Measurements from ENCODE around the gene IGF2BP2.

IGF2BP2 gene

DNA sequence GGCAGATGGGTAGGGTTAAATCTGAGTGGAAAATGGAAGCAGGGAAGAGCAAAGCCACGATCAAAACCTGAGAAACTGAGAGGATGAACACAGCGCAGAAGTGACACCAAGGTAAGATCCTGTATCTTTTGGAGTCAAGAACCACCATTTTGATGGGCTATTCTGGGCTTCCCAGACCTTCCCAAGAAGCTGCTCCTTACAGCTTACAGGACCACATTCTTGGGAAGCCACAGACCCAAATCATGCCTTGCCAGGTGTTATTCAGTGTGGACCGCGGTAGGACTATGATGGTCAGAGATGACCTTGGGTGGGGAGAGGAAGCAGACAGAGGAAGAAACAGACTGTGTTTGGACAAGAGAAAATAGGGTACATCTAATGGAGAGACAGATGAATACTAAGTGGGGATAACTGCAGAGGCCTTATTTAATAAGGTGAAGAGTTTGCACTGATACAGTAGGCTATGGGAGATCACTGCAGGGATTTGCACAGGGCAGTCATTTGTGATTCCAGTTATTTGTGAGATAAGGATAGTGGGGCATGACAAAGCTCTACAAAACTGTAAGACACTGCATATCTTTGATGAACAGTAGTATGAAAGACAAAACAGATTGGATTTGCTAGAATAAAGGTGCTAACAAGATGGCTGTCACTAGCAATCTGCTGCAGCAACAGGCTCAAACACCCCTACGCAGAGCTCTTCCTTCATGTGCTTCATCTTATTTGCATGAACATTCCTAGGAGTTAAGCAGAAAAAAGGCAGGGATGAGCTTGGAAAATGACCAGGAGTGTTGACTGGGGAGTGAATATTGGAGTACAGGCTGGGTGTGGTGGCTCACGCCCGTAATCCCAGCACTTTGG, 105.9 kb downstream of the IGF2BP2 start:
- no peaks in the 10 kb centered on the region for H3K4me1 Mint-ChIP-seq (ENCODE audit: low read depth)
- DNase-seq (ENCODE audit: low spot score) = no peak
- H3K4me3 Mint-ChIP-seq = no peak overlapping the region
- no peaks in the 10 kb centered on the region for H3K9me3 Mint-ChIP-seq
- H3K27ac Mint-ChIP-seq = no peak overlapping the region
- H3K36me3 Mint-ChIP-seq (ENCODE audit: low read depth) = no peaks in the 10 kb centered on the region
- peaks cover 4% of the 10 kb centered on the region for H3K27me3 Mint-ChIP-seq (ENCODE audit: low read depth)

DNA sequence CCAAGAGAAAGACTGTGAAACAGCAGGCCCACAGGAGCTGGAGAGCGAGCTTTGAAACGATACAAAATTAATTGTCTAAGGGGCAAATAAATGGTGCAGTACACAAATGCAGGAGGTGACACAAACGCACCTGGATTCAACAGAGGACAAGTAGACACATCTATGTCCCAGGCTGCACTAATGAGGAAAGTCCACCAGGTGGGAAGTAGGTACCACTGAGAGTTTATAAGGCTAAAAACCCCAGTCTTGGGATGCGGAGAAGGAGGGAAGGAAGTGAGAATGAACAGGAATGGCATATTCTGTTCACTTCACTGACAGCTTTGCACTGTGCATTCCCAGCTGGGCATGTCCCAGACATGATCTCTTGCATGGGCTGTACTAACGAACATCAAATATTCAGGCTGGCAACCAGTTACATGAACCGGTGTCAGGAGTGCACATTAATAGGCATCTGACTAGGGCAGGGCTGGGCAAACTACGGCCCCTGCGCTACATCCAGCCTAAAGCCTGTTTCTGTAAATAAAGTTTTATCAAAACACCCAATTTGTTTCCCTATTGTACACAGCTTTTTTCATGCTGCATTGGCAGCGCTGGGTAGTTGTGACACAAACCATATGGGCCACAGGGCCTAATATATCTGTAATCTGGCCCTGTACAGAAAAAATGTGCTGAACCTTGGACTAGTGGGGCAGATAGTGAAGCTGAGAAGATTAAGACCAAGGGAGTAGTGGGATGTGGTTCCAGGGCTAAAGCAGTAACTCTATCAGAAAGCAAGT, 107.0 kb downstream of the IGF2BP2 start:
- no peaks in the 10 kb centered on the region for H3K9me3 Mint-ChIP-seq
- H3K4me3 Mint-ChIP-seq = no peak overlapping the region
- DNase-seq (ENCODE audit: low spot score) = no peak
- no peak overlapping the region for H3K27ac Mint-ChIP-seq
- no peaks in the 10 kb centered on the region for H3K4me1 Mint-ChIP-seq (ENCODE audit: low read depth)
- peaks cover 4% of the 10 kb centered on the region for H3K27me3 Mint-ChIP-seq (ENCODE audit: low read depth)
- no peaks in the 10 kb centered on the region for H3K36me3 Mint-ChIP-seq (ENCODE audit: low read depth)

DNA sequence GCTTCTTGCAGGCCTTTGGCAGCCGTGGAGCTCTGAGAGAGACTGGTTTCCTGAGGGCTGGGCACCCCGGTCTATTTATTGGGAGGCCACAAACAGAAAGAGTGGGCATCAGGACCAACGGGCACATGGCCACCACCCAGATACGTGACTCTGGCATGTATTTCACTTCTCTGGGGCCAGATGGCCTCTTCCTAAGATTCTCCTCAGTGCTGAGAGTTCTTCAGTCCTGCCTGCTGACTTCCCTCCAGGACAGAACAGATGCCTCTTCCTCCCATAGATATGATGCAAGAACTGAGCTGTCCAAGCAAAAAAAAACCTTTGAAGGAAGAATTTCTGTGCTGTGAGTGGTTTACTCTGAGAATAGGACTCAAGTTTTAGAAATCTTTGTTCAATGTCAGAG, 107.7 kb downstream of the IGF2BP2 start:
- Mint-ChIP-seq H3K27me3 (ENCODE audit: low read depth) (peaks cover 4% of the 10 kb centered on the region), H3K27ac (no peak overlapping the region), H3K4me1 (ENCODE audit: low read depth) (no peaks in the 10 kb centered on the region), H3K36me3 (ENCODE audit: low read depth) (no peaks in the 10 kb centered on the region), H3K9me3 (no peaks in the 10 kb centered on the region), H3K4me3 (no peak overlapping the region)
- no peak for DNase-seq (ENCODE audit: low spot score)

DNA sequence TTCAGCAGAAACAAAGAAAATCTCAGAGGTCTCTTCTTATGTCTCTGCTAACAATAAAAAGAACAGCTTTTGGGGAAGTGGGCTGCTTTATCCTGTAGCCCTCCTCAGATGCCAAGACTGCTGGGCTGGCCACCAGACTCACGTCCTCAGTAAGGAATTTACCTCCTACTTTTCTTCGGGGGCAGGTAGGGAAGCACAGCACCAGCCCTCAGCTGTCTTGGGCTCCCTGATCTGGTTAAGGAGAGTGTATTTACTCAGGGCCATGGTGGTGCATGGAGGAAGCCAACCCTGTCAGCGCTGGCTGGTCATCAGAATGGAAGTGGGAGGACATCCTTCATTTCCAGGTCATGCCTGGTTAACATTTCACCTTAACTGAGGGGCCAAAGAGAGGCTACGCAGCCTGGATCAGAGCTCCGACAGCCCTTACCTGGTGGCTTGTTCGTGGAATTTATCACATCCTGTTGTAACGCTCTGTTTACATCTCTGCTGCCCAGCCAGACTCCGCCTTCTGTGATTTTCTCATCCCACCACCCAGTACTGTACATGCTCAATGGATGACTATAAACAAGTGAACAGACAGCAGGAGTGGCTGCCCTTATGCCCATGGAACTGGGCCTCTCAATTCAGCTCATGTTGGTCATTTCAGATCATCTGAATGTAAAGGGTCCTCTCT, 108.3 kb downstream of the IGF2BP2 start:
- H3K4me3 Mint-ChIP-seq = no peak overlapping the region
- no peak for DNase-seq (ENCODE audit: low spot score)

DNA sequence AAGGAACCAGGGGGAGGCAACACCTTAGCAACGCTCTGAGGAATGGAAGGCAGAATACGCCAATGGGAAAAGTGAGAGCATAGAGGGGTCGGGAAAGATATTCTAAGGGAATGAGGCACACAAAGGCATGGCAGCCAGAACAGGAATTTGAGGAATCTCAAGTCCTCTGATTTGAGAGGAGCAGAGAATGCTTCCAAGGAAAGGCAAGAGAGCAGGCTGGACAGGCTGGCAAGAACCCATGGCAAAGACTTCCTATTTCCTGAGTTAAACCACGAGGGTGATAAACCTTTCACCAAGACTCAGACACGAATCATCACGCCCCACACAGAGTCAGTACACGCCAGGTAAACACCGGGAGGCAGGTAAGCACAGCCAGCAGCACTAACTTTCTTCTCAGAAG, 109.8 kb downstream of the IGF2BP2 start:
- no peak overlapping the region for H3K4me3 Mint-ChIP-seq
- no peaks in the 10 kb centered on the region for H3K9me3 Mint-ChIP-seq
- H3K27ac Mint-ChIP-seq = no peak overlapping the region
- peaks cover 10% of the 10 kb centered on the region for H3K27me3 Mint-ChIP-seq (ENCODE audit: low read depth)
- H3K4me1 Mint-ChIP-seq (ENCODE audit: low read depth) = no peaks in the 10 kb centered on the region
- DNase-seq (ENCODE audit: low spot score) = no peak
- H3K36me3 Mint-ChIP-seq (ENCODE audit: low read depth) = no peaks in the 10 kb centered on the region

More for the DNA sequence above, 108.3 kb downstream of the IGF2BP2 start:
- peaks cover 6% of the 10 kb centered on the region for H3K27me3 Mint-ChIP-seq (ENCODE audit: low read depth)
- H3K27ac Mint-ChIP-seq = no peak overlapping the region
- no peaks in the 10 kb centered on the region for H3K9me3 Mint-ChIP-seq
- H3K4me1 Mint-ChIP-seq (ENCODE audit: low read depth) = no peaks in the 10 kb centered on the region
- no peaks in the 10 kb centered on the region for H3K36me3 Mint-ChIP-seq (ENCODE audit: low read depth)

DNA sequence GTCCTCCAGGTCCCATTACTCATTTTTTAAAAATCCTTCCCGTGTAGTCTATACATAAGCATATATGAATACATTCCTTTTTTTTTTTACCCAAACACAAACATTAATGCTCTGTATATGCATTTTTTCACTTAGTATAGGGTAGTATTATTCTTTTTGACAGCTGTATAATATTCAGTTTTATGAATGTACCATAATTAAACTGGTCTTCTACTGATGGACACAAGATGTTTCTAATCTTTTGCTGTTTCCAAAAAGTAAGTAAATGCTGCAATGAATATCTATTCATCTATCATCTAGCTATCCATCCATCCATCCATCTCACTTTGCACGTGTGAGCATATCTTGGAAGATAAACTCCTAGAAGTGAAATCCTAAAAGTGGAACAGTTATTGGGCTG, 110.8 kb downstream of the IGF2BP2 start:
- Mint-ChIP-seq H3K9me3 (no peaks in the 10 kb centered on the region), H3K27me3 (ENCODE audit: low read depth) (peaks cover 14% of the 10 kb centered on the region)

DNA sequence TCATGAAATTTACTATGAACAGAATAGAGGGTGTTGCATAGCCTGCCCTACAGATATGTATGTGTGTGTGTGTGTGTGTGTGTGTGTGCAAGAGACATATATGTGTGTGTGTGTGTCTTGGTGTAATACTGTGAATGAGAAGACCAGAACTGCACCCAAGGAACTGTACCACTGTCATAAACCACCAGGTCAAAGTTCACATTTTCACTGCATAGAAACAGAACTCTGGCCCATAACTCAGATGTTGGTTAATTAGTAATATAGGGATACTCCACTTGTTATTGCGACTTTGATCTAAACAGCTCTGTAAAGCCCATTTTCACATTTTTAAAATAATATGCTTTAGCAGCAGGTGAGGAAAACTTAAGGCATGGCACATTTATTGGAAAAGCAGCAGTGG, 111.8 kb downstream of the IGF2BP2 start:
- Mint-ChIP-seq H3K4me3 (no peak overlapping the region), H3K4me1 (ENCODE audit: low read depth) (no peaks in the 10 kb centered on the region), H3K27me3 (ENCODE audit: low read depth) (peaks cover 14% of the 10 kb centered on the region), H3K36me3 (ENCODE audit: low read depth) (no peaks in the 10 kb centered on the region), H3K9me3 (no peaks in the 10 kb centered on the region), H3K27ac (no peak overlapping the region)
- no peak for DNase-seq (ENCODE audit: low spot score)

More for the DNA sequence above, 110.8 kb downstream of the IGF2BP2 start:
- H3K4me1 Mint-ChIP-seq (ENCODE audit: low read depth) = no peaks in the 10 kb centered on the region
- no peaks in the 10 kb centered on the region for H3K36me3 Mint-ChIP-seq (ENCODE audit: low read depth)
- no peak overlapping the region for H3K27ac Mint-ChIP-seq
- no peak for DNase-seq (ENCODE audit: low spot score)
- H3K4me3 Mint-ChIP-seq = no peak overlapping the region

DNA sequence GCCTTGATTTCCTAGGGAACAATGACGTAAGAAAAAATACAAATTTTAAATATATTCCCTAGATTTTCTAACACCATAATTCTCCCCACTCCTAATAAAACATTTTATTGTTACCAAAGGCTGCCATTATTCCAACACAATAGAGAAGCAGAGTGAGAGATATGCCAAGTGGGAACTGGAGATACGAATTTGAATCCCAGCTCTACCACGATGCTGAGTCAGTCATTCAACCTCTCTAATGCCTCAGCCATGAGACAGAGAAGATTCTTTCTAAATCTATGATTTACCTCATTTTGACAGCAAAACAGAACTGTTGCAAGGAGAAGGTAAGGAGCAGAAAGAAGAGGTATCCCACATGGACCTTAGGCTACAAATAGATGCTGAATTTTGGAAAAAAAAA, 112.5 kb downstream of the IGF2BP2 start:
- Mint-ChIP-seq H3K27ac (no peak overlapping the region), H3K9me3 (no peaks in the 10 kb centered on the region), H3K27me3 (ENCODE audit: low read depth) (peaks cover 14% of the 10 kb centered on the region), H3K4me1 (ENCODE audit: low read depth) (no peaks in the 10 kb centered on the region), H3K36me3 (ENCODE audit: low read depth) (no peaks in the 10 kb centered on the region), H3K4me3 (no peak overlapping the region)
- no peak for DNase-seq (ENCODE audit: low spot score)

DNA sequence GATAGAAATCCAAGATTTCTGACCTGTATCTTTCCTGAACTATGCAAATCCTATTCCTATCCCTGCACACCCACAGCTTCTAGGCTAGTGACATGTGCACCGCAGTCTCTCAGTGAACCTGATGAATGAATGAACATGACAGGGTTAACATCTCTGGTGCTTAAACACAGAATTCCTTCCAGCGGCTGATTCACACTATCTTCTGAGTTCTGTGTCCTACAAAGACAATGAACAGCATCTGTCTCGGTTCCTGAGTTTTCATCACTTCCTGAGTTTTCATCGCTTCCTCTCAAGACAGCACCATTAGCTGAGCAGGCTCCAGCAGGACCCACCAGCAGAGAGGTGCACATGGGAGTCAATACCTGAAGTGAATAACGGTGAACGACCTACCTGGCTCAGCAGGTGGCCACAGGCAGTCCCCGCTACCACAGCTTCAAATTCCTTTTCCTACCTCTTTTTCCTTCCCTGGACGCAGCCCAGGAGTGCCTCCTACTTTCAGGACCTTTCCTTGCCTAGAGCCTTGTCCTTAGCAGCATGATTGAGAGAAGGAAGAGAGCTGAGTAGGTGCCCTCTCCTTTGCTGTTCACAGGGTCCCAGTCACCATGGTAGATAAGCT, 113.5 kb downstream of the IGF2BP2 start:
- Mint-ChIP-seq H3K27me3 (ENCODE audit: low read depth) (peaks cover 14% of the 10 kb centered on the region), H3K9me3 (no peaks in the 10 kb centered on the region), H3K4me3 (no peak overlapping the region), H3K36me3 (ENCODE audit: low read depth) (no peaks in the 10 kb centered on the region), H3K27ac (no peak overlapping the region), H3K4me1 (ENCODE audit: low read depth) (no peaks in the 10 kb centered on the region)
- DNase-seq (ENCODE audit: low spot score) = no peak

DNA sequence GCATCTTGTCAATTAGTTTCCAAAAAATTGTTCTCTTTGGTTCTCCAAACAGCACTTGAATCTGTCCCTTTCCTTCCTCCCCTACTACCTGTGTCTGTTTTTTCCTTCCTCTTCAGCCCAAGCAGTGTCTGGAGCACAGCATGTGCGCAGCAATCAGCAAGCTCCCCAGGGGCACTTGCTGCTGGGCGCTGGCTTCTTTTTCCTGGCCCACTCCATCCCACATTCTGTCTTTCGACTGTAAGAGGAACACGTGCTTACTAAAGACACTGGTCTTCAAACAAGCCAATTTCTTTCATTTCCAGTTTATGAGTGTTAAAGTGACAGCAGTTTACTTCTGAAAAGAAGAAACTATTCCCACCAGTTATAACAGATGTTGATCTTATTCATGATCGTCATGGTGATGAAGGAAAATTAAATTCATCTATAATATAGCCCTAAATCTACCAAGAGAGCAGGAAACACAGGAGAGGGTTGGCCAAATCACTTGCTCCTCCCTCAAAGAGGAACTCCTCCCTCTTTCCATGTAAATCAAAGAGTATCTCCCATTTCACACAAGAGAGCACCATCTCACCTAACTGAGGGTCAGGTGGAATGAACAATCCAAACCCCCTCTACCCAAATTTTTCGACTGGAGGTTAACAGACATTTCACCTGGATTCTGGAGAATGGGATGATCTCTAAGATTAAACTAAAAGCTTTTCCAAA, 115.4 kb downstream of the IGF2BP2 start:
- no peak for DNase-seq (ENCODE audit: low spot score)
- peaks cover 10% of the 10 kb centered on the region for H3K27me3 Mint-ChIP-seq (ENCODE audit: low read depth)
- H3K4me3 Mint-ChIP-seq = no peak overlapping the region
- no peaks in the 10 kb centered on the region for H3K4me1 Mint-ChIP-seq (ENCODE audit: low read depth)
- no peaks in the 10 kb centered on the region for H3K36me3 Mint-ChIP-seq (ENCODE audit: low read depth)
- no peak overlapping the region for H3K27ac Mint-ChIP-seq
- no peaks in the 10 kb centered on the region for H3K9me3 Mint-ChIP-seq

DNA sequence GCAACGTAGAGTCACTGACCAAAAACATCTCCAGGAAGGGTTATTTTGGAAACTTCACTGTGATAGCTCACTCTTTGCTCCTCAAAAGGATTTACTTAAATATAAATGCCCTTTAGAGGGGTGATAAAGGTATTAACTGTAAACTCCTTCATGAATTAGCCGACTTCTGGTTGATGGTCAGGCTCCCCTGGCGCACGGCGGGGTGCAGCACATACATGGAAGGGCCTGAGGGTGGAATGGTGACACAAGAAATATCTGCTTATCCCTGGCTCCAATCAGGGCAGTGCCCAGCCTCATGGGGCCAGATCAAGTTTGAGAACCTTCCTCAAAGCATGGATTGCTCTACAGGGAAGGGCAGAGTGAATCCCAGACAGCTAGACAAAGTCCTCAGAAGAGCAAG, 116.5 kb downstream of the IGF2BP2 start:
- no peaks in the 10 kb centered on the region for H3K9me3 Mint-ChIP-seq
- no peaks in the 10 kb centered on the region for H3K4me1 Mint-ChIP-seq (ENCODE audit: low read depth)
- DNase-seq (ENCODE audit: low spot score) = no peak
- H3K4me3 Mint-ChIP-seq = no peak overlapping the region
- H3K27me3 Mint-ChIP-seq (ENCODE audit: low read depth) = peaks cover 10% of the 10 kb centered on the region
- H3K36me3 Mint-ChIP-seq (ENCODE audit: low read depth) = no peaks in the 10 kb centered on the region
- no peak overlapping the region for H3K27ac Mint-ChIP-seq

DNA sequence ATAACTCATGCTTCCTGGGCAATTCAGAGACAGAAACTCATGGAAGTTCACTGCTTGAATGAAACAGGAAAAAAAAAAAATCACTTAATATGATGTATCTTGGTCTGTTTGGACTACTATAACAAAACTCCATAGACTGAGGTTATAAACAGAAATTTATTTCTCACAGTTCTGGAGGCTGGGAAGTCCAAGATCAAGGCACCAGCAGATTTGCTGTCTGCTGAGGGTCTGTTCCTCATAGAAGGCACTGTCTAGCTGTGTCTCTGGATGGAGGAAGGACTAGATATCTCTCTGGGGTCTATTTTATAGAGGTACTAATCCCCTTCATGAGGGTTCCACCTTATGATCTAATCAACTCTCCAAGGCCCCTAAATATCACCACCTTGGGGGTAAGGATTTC, 119.3 kb downstream of the IGF2BP2 start:
- Mint-ChIP-seq H3K4me3 (no peak overlapping the region), H3K27me3 (ENCODE audit: low read depth) (peaks cover 10% of the 10 kb centered on the region), H3K36me3 (ENCODE audit: low read depth) (no peaks in the 10 kb centered on the region), H3K9me3 (no peaks in the 10 kb centered on the region), H3K4me1 (ENCODE audit: low read depth) (no peaks in the 10 kb centered on the region), H3K27ac (no peak overlapping the region)
- no peak for DNase-seq (ENCODE audit: low spot score)

Data from T-helper 2 cell treated with Interferon-gamma antibody and Interleukin-4, amounts not matched to agents 5 μg/mL and 100 μg/mL, for 36 hours (primary cell).